Heart left ventricle (tissue), 13 donors: ENCODE results near the gene PRDM16.

Experiments
- POLR2A ChIP-seq, 2 donors: fragments of 450-650 bp; IDR thresholded peaks; one replicate each; pipeline ENCODE4 v1.6.1; 2017; ENCODE audit warnings: antibody characterized with exemption in 2 of 2, mild to moderate bottlenecking in 2 of 2, moderate library complexity in 2 of 2
- TF ChIP-seq, protein P1 (sequence below), 12 donors: fragments of 200-600 bp; sonication (generic) in 4 of 12; IDR thresholded peaks; one replicate each; pipeline versions ENCODE4 v1.5.0 to v1.8.0; 2018 to 2022; ENCODE audit warnings: antibody characterized with exemption in 12 of 12, mild to moderate bottlenecking in 5 of 12
- donor health status: ischemic (EF 13 %, LVEDD 7.1; RV severe dilation, severe dysfunction).
- donor health status: DM: no; HTN: yes; CAD: no.
- donor health status: DM: no; HTN: no; CAD: no.
- donor health status: ischemic (EF 25% LVEDD 6.9; RV normal size, moderate dysfunction).
- donor health status: ischemic (EF 25% LVEDD 5.7; RV mildly dilated, moderate dysfunction).
- donor health status: ischemic (EF 35%, LVEDD 5.7; RV mildly dilated, moderate dysfunction).
- donor health status: nonischemic (EF 11% LVEDD 7.7; RV severe dilation, severe dysfunction).
- donor health status: DM: yes; HTN: yes; CAD: no.
- donor health status: PGD.
- donor health status: ischemic (EF 29% LVEDD 5.4; RV normal size, mild dysfunction).
- donor health status: nonischemic (EF 23%, LVEDD 6.1; RV moderate dilation, normal function).

- TF ChIP-seq, protein P1, sequence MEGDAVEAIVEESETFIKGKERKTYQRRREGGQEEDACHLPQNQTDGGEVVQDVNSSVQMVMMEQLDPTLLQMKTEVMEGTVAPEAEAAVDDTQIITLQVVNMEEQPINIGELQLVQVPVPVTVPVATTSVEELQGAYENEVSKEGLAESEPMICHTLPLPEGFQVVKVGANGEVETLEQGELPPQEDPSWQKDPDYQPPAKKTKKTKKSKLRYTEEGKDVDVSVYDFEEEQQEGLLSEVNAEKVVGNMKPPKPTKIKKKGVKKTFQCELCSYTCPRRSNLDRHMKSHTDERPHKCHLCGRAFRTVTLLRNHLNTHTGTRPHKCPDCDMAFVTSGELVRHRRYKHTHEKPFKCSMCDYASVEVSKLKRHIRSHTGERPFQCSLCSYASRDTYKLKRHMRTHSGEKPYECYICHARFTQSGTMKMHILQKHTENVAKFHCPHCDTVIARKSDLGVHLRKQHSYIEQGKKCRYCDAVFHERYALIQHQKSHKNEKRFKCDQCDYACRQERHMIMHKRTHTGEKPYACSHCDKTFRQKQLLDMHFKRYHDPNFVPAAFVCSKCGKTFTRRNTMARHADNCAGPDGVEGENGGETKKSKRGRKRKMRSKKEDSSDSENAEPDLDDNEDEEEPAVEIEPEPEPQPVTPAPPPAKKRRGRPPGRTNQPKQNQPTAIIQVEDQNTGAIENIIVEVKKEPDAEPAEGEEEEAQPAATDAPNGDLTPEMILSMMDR (IDR thresholded peaks at IDR 0.05): no peak
- TF ChIP-seq POLR2A (IDR thresholded peaks at IDR 0.05): no peak
These were observed 398.4 kb downstream of the PRDM16 start for GRCh38 chr1:3467096-3468036.
